Sciatic nerve (tissue), 1 donor: ENCODE measurements around the gene PCDHGB7. TPM values are rescaled to one million over a fixed set of nuclear protein-coding genes. Genes with fewer than 3 reads are reported as not detected.

Source experiments
- total RNA-seq: library from RNA; stranded (reverse); fragmentation: NEBNext Ultra II Directional; extraction: Animal tissue kit (Norgen Biotek cat#: 25700); gene quantifications from one replicate; pipeline ENCODE4 v1.2.1, GENCODE V29; 2021
- donor health status: DM: no; HTN: no; CAD: no.

The PCDHGB7 gene
- total RNA-seq, 1 donor from 2014 or later, result 18.9 TPM

Other genes starting within 250 kb of the PCDHGB7 start
- gene PCDHB7, start 245.0 kb upstream of the PCDHGB7 start, total RNA-seq, result 5.0 TPM
- gene PCDHB8, start 239.9 kb upstream of the PCDHGB7 start, total RNA-seq, result 4.5 TPM
- gene PCDHB16, start 235.3 kb upstream of the PCDHGB7 start, total RNA-seq, result 9.5 TPM
- 3.7 TPM for gene PCDHB9, start 230.5 kb upstream of the PCDHGB7 start, total RNA-seq
- 5.3 TPM for gene PCDHB10, start 225.3 kb upstream of the PCDHGB7 start, total RNA-seq
- 9.9 TPM for gene PCDHB11, start 218.1 kb upstream of the PCDHGB7 start, total RNA-seq
- gene PCDHB12, start 209.0 kb upstream of the PCDHGB7 start, total RNA-seq, result 6.6 TPM
- 4.9 TPM for gene PCDHB13, start 203.8 kb upstream of the PCDHGB7 start, total RNA-seq
- 5.3 TPM for gene PCDHB14, start 194.3 kb upstream of the PCDHGB7 start, total RNA-seq
- gene PCDHB15, start 172.3 kb upstream of the PCDHGB7 start, total RNA-seq, result 7.3 TPM
- gene SLC25A2, start 113.6 kb upstream of the PCDHGB7 start, total RNA-seq, result 1.4 TPM
- gene TAF7, start 96.9 kb upstream of the PCDHGB7 start, total RNA-seq, result 84.3 TPM
- gene PCDHGA1, start 87.2 kb upstream of the PCDHGB7 start, total RNA-seq, result 1.4 TPM
- gene PCDHGA2, start 78.9 kb upstream of the PCDHGB7 start, total RNA-seq, result 13.5 TPM
- 6.7 TPM for gene PCDHGA3, start 73.8 kb upstream of the PCDHGB7 start, total RNA-seq
- 7.8 TPM for gene PCDHGB1, start 67.6 kb upstream of the PCDHGB7 start, total RNA-seq
- 10.6 TPM for gene PCDHGA4, start 62.7 kb upstream of the PCDHGB7 start, total RNA-seq
- gene PCDHGB2, start 57.7 kb upstream of the PCDHGB7 start, total RNA-seq, result 10.2 TPM
- 8.8 TPM for gene PCDHGA5, start 53.5 kb upstream of the PCDHGB7 start, total RNA-seq
- 9.7 TPM for gene PCDHGB3, start 47.4 kb upstream of the PCDHGB7 start, total RNA-seq
- gene PCDHGA6, start 43.8 kb upstream of the PCDHGB7 start, total RNA-seq, result 10.3 TPM
- gene PCDHGA7, start 34.9 kb upstream of the PCDHGB7 start, total RNA-seq, result 7.3 TPM
- 9.0 TPM for gene PCDHGB4, start 30.0 kb upstream of the PCDHGB7 start, total RNA-seq
- 5.3 TPM for gene PCDHGA8, start 25.0 kb upstream of the PCDHGB7 start, total RNA-seq
- gene PCDHGB5, start 19.7 kb upstream of the PCDHGB7 start, total RNA-seq, result 16.3 TPM
- 10.7 TPM for gene PCDHGA9, start 14.9 kb upstream of the PCDHGB7 start, total RNA-seq
- 12.4 TPM for gene PCDHGB6, start 9.7 kb upstream of the PCDHGB7 start, total RNA-seq
- gene PCDHGA10, start 4.7 kb upstream of the PCDHGB7 start, total RNA-seq, result 8.9 TPM
- gene PCDHGA11, start 3.4 kb downstream of the PCDHGB7 start, total RNA-seq, result 7.8 TPM
- gene PCDHGA12, start 12.8 kb downstream of the PCDHGB7 start, total RNA-seq, result 12.1 TPM
- 71.4 TPM for gene PCDHGC3, start 58.3 kb downstream of the PCDHGB7 start, total RNA-seq
- gene PCDHGC4, start 67.4 kb downstream of the PCDHGB7 start, total RNA-seq, result 4.5 TPM
- gene PCDHGC5, start 71.4 kb downstream of the PCDHGB7 start, total RNA-seq, result 3.8 TPM
- 92.5 TPM for gene DIAPH1, start 201.3 kb downstream of the PCDHGB7 start, total RNA-seq
- 47.6 TPM for gene HDAC3, start 219.2 kb downstream of the PCDHGB7 start, total RNA-seq
- 0.85 TPM for gene RELL2, start 219.3 kb downstream of the PCDHGB7 start, total RNA-seq
- 33.0 TPM for gene FCHSD1, start 233.7 kb downstream of the PCDHGB7 start, total RNA-seq